ENCODE measurements around the gene ANO5.

ANO5 gene

DNA sequence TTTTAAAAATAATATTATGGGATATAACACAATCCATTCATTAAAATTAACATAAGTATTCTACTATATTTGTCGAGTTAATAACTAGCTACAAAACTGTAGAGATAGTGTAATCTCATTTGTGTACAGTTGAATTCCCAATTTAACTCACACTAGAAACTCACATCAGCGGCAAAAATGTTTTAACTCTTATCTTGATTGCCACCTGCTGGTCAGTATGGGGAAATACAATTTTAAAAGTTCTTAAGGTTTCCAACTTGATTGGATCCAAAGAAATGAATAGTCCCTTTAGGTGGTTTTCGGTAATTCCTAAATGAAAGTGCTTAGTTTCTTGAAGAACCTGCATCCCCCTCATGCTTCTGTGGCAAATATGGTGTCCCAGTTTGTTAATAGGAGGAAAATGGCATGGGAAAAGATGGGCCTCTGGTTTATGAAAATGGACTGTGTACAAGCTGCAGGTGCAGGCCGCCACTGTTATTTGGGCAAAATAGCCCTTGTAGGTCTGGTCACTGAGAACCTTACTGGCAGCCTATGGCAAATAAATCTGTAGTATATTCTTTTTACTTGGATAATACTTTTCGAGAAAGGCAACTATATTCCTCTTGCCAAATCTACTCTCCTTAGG lies 111.6 kb downstream of the ANO5 start:
- H3K4me3 ChIP-seq (ENCODE audit: control insufficient read depth, low read depth, low read length) = no peak overlapping the region
- DNase-seq (ENCODE audit: low read depth) = no peak
- TF ChIP-seq, protein P1, sequence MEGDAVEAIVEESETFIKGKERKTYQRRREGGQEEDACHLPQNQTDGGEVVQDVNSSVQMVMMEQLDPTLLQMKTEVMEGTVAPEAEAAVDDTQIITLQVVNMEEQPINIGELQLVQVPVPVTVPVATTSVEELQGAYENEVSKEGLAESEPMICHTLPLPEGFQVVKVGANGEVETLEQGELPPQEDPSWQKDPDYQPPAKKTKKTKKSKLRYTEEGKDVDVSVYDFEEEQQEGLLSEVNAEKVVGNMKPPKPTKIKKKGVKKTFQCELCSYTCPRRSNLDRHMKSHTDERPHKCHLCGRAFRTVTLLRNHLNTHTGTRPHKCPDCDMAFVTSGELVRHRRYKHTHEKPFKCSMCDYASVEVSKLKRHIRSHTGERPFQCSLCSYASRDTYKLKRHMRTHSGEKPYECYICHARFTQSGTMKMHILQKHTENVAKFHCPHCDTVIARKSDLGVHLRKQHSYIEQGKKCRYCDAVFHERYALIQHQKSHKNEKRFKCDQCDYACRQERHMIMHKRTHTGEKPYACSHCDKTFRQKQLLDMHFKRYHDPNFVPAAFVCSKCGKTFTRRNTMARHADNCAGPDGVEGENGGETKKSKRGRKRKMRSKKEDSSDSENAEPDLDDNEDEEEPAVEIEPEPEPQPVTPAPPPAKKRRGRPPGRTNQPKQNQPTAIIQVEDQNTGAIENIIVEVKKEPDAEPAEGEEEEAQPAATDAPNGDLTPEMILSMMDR (IDR thresholded peaks at IDR 0.05; ENCODE audit: control insufficient read depth, insufficient read depth, low read depth, low read length, missing control alignments) = peak; percentile 41

DNA sequence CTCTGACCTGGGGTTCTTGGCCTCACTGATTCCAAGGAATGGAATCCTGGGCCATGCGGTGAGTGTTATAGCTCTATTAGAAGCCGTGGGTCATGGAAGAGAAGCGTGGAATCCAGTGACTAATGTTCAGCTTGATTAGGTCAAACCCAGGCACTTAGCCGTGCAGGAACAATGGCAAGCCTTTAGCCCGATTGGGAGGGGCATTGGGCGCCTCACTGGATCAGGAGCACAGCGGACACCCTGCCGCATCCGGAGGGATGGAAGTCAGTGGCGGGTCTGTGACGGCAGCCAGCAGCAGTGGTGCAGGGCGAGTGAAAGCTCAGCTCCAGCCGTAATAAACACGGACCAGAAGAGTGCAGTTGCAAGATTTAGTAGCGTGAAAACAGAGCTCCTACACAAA lies 124.8 kb downstream of the ANO5 start:
- H3K4me3 ChIP-seq (ENCODE audit: control insufficient read depth, low read depth, low read length) = no peak overlapping the region
- no peak for DNase-seq (ENCODE audit: low read depth)
- TF ChIP-seq, protein P1 (IDR thresholded peaks at IDR 0.05; ENCODE audit: control insufficient read depth, insufficient read depth, low read depth, low read length, missing control alignments) = no peak

DNA sequence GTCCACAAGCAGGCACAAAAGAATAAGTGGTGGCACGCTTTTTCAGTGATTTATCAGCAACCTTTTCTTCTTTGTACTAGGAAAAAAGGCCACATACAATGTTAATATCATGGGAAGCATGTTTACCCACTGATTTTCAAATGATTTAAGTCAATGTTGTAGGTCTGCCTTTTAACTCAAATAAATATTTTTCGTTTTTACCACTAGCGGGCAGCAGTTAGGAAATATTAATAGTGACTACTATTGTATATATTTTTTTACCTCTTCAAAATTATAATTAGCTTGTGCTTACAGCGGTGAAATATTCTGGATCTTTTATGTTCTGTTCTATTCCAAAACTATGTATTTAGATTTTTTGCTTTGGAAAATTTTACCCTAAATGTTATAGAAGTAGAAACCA lies 138.9 kb downstream of the ANO5 start:
- no peak for DNase-seq (ENCODE audit: low read depth)
- H3K4me3 ChIP-seq (ENCODE audit: control insufficient read depth, low read depth, low read length) = no peak overlapping the region
- TF ChIP-seq, protein P1 (IDR thresholded peaks at IDR 0.05; ENCODE audit: control insufficient read depth, insufficient read depth, low read depth, low read length, missing control alignments) = no peak

Data from AG09309 (cell line).